GM04504 (cell line): ENCODE measurements around the gene GPHA2.
A peak's percentile ranks its signal among the peaks of the same experiment; 100 is the strongest.

Experiments
- DNase-seq: peaks from one replicate; pipeline ENCODE4 v3.0.0-alpha.2; 2012; ENCODE audit warnings: low read depth

GPHA2 gene

GRCh38 chr11:64890522-64890939, 45.2 kb downstream of the GPHA2 start:
- no peak for DNase-seq

- no peak for DNase-seq
Observed at GRCh38 chr11:64888729-64889511, 46.8 kb downstream of the GPHA2 start.

- DNase-seq = no peak
Observed at GRCh38 chr11:64888406-64888728, 47.3 kb downstream of the GPHA2 start.

GRCh38 chr11:64887757-64888405, 47.8 kb downstream of the GPHA2 start:
- no peak for DNase-seq

- no peak for DNase-seq
Observed at GRCh38 chr11:64887234-64887756, 48.4 kb downstream of the GPHA2 start.

GRCh38 chr11:64885367-64886286, 50.1 kb downstream of the GPHA2 start:
- DNase-seq = peak; percentile 35
